Measurements from ENCODE around the gene RYR3. TPM values are rescaled to one million over a fixed set of nuclear protein-coding genes. Genes with fewer than 3 reads are reported as not detected.
"Not testable (repeated sequence)": the region's sequence is repeated elsewhere in the genome, so short reads cannot be mapped to it uniquely, and the experiment has no call there.

Gene RYR3
- total RNA-seq, 1 donor from 2014 or later: 1.5 TPM

- Histone ChIP-seq H3K4me3 (ENCODE audit: insufficient read depth, low read depth, low read length) (no peak overlapping the region), H3K79me2 (ENCODE audit: insufficient read depth, low read length) (no peaks in the 10 kb centered on the region), H3K27me3 (ENCODE audit: insufficient read depth, low read length) (no peaks in the 10 kb centered on the region), H3K9me3 (ENCODE audit: insufficient read depth, low read depth, low read length) (no peaks in the 10 kb centered on the region), H2AFZ (ENCODE audit: low read depth, low read length) (no peak overlapping the region), H4K20me1 (ENCODE audit: insufficient read depth, low read length) (no peaks in the 10 kb centered on the region), H3K36me3 (ENCODE audit: insufficient read depth, low read length) (no peaks in the 10 kb centered on the region), H3K4me2 (ENCODE audit: low read length) (no peak overlapping the region), H3K4me1 (ENCODE audit: insufficient read depth, low read length) (no peaks in the 10 kb centered on the region), H3K27ac (ENCODE audit: low read depth, low read length) (no peak overlapping the region), H3K9ac (ENCODE audit: low read length) (no peak overlapping the region)
- no peak overlapping the region for H3K4me3 Mint-ChIP-seq (ENCODE audit: unreplicated experiment)
- DNase-seq (ENCODE audit: low read depth) (no peak), FAIRE-seq (no peak)
- H3K27me3 Mint-ChIP-seq (ENCODE audit: low read depth, unreplicated experiment): no peaks in the 10 kb centered on the region
- no peaks in the 10 kb centered on the region for H3K36me3 Mint-ChIP-seq (ENCODE audit: low read depth, unreplicated experiment)
- TF ChIP-seq, protein P1, sequence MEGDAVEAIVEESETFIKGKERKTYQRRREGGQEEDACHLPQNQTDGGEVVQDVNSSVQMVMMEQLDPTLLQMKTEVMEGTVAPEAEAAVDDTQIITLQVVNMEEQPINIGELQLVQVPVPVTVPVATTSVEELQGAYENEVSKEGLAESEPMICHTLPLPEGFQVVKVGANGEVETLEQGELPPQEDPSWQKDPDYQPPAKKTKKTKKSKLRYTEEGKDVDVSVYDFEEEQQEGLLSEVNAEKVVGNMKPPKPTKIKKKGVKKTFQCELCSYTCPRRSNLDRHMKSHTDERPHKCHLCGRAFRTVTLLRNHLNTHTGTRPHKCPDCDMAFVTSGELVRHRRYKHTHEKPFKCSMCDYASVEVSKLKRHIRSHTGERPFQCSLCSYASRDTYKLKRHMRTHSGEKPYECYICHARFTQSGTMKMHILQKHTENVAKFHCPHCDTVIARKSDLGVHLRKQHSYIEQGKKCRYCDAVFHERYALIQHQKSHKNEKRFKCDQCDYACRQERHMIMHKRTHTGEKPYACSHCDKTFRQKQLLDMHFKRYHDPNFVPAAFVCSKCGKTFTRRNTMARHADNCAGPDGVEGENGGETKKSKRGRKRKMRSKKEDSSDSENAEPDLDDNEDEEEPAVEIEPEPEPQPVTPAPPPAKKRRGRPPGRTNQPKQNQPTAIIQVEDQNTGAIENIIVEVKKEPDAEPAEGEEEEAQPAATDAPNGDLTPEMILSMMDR (IDR thresholded peaks at IDR 0.05; ENCODE audit: insufficient read depth, low read depth, low read length): no peak
- no peak for TF ChIP-seq EZH2 (IDR thresholded peaks at IDR 0.05; ENCODE audit: insufficient read depth, low read length)
- H3K9me3 Mint-ChIP-seq (ENCODE audit: unreplicated experiment): peaks cover 4% of the 10 kb centered on the region
- no peak overlapping the region for H3K27ac Mint-ChIP-seq (ENCODE audit: unreplicated experiment)
- H3K4me1 Mint-ChIP-seq (ENCODE audit: low read depth, unreplicated experiment): no peaks in the 10 kb centered on the region
Observed at GRCh38 chr15:33567652-33568051, 256.9 kb downstream of the RYR3 start.

DNA sequence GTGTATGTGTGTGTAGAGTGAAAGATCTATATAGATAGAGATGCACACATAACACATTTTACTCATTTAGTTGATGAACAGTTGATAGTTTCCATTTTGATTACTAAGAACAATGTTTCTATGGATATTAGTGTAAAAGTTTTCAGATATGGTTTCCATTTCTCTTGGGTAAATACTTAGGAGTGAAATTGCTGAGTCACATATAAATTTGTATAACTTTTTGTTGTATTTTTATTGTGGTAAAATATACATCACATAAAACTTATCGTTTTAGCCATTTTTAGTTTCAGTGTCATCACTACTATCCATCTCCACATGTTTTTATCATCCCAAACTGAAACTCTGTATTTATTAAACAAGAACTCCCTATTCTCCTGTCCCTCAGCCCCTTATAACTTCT lies 258.3 kb downstream of the RYR3 start:
- Mint-ChIP-seq H3K27ac (ENCODE audit: unreplicated experiment) (no peak overlapping the region), H3K27me3 (ENCODE audit: low read depth, unreplicated experiment) (no peaks in the 10 kb centered on the region), H3K4me1 (ENCODE audit: low read depth, unreplicated experiment) (no peaks in the 10 kb centered on the region), H3K9me3 (ENCODE audit: unreplicated experiment) (peaks cover 4% of the 10 kb centered on the region), H3K36me3 (ENCODE audit: low read depth, unreplicated experiment) (peaks cover 1% of the 10 kb centered on the region), H3K4me3 (ENCODE audit: unreplicated experiment) (no peak overlapping the region)
- H3K4me3 ChIP-seq (ENCODE audit: insufficient read depth, low read depth, low read length): no peak overlapping the region
- no peak overlapping the region for H2AFZ ChIP-seq (ENCODE audit: low read depth, low read length)
- no peaks in the 10 kb centered on the region for H3K27me3 ChIP-seq (ENCODE audit: insufficient read depth, low read length)
- no peaks in the 10 kb centered on the region for H3K4me1 ChIP-seq (ENCODE audit: insufficient read depth, low read length)
- H3K9me3 ChIP-seq (ENCODE audit: insufficient read depth, low read depth, low read length): no peaks in the 10 kb centered on the region
- no peak overlapping the region for H3K9ac ChIP-seq (ENCODE audit: low read length)
- DNase-seq (ENCODE audit: low read depth) (no peak), FAIRE-seq (no peak)
- no peak for TF ChIP-seq EZH2 (IDR thresholded peaks at IDR 0.05; ENCODE audit: insufficient read depth, low read length)
- no peaks in the 10 kb centered on the region for H3K36me3 ChIP-seq (ENCODE audit: insufficient read depth, low read length)
- H3K79me2 ChIP-seq (ENCODE audit: insufficient read depth, low read length): no peaks in the 10 kb centered on the region
- H3K4me2 ChIP-seq (ENCODE audit: low read length): no peak overlapping the region
- H4K20me1 ChIP-seq (ENCODE audit: insufficient read depth, low read length): no peaks in the 10 kb centered on the region
- no peak overlapping the region for H3K27ac ChIP-seq (ENCODE audit: low read depth, low read length)

GRCh38 chr15:33577911-33578310 lies 267.1 kb downstream of the RYR3 start:
- H3K9ac ChIP-seq (ENCODE audit: low read length); H3K4me1 ChIP-seq (ENCODE audit: insufficient read depth, low read length); H3K9me3 ChIP-seq (ENCODE audit: insufficient read depth, low read depth, low read length); H3K27me3 ChIP-seq (ENCODE audit: insufficient read depth, low read length); H3K36me3 Mint-ChIP-seq (ENCODE audit: low read depth, unreplicated experiment); H3K4me2 ChIP-seq (ENCODE audit: low read length); H3K79me2 ChIP-seq (ENCODE audit: insufficient read depth, low read length); H3K4me3 Mint-ChIP-seq (ENCODE audit: unreplicated experiment); H3K9me3 Mint-ChIP-seq (ENCODE audit: unreplicated experiment); H3K27me3 Mint-ChIP-seq (ENCODE audit: low read depth, unreplicated experiment); H4K20me1 ChIP-seq (ENCODE audit: insufficient read depth, low read length); H3K4me3 ChIP-seq (ENCODE audit: insufficient read depth, low read depth, low read length); H3K36me3 ChIP-seq (ENCODE audit: insufficient read depth, low read length); H2AFZ ChIP-seq (ENCODE audit: low read depth, low read length); H3K27ac ChIP-seq (ENCODE audit: low read depth, low read length); H3K27ac Mint-ChIP-seq (ENCODE audit: unreplicated experiment): not testable (repeated sequence)
- FAIRE-seq: peak; percentile 9
- peak; percentile 12 for DNase-seq (ENCODE audit: low read depth)
- H3K4me1 Mint-ChIP-seq (ENCODE audit: low read depth, unreplicated experiment): peaks cover 25% of the 10 kb centered on the region

- no peaks in the 10 kb centered on the region for H4K20me1 ChIP-seq (ENCODE audit: insufficient read depth, low read length)
- no peaks in the 10 kb centered on the region for H3K79me2 ChIP-seq (ENCODE audit: insufficient read depth, low read length)
- Mint-ChIP-seq H3K4me3 (ENCODE audit: unreplicated experiment) (no peak overlapping the region), H3K27ac (ENCODE audit: unreplicated experiment) (peak overlapping the region; percentile 70), H3K36me3 (ENCODE audit: low read depth, unreplicated experiment) (peaks cover 2% of the 10 kb centered on the region), H3K27me3 (ENCODE audit: low read depth, unreplicated experiment) (no peaks in the 10 kb centered on the region), H3K4me1 (ENCODE audit: low read depth, unreplicated experiment) (peaks cover 33% of the 10 kb centered on the region), H3K9me3 (ENCODE audit: unreplicated experiment) (peaks cover 6% of the 10 kb centered on the region)
- H3K27ac ChIP-seq (ENCODE audit: low read depth, low read length): peak overlapping the region; percentile 20
- H2AFZ ChIP-seq (ENCODE audit: low read depth, low read length): no peak overlapping the region
- FAIRE-seq (no peak), DNase-seq (ENCODE audit: low read depth) (peak; percentile 3)
- H3K9ac ChIP-seq (ENCODE audit: low read length): no peak overlapping the region
- H3K4me1 ChIP-seq (ENCODE audit: insufficient read depth, low read length): peaks cover 8% of the 10 kb centered on the region
- no peak for TF ChIP-seq EZH2 (IDR thresholded peaks at IDR 0.05; ENCODE audit: insufficient read depth, low read length)
- TF ChIP-seq, protein P1 (IDR thresholded peaks at IDR 0.05; ENCODE audit: insufficient read depth, low read depth, low read length): no peak
- peak overlapping the region; percentile 15 for H3K4me2 ChIP-seq (ENCODE audit: low read length)
- H3K4me3 ChIP-seq (ENCODE audit: insufficient read depth, low read depth, low read length): no peak overlapping the region
- no peaks in the 10 kb centered on the region for H3K27me3 ChIP-seq (ENCODE audit: insufficient read depth, low read length)
- no peaks in the 10 kb centered on the region for H3K9me3 ChIP-seq (ENCODE audit: insufficient read depth, low read depth, low read length)
- H3K36me3 ChIP-seq (ENCODE audit: insufficient read depth, low read length): no peaks in the 10 kb centered on the region
Observed at GRCh38 chr15:33580526-33580925, 269.8 kb downstream of the RYR3 start.

Measured in astrocyte (in vitro differentiated cells and primary cell).